Activated CD4-positive, alpha-beta memory T cell treated with anti-CD3 and anti-CD28 coated beads, Interleukin-2, amount 10 ng/mL, durations not matched to agents 7 days and 5 days (primary cell): ENCODE data around the gene SPINDOC. TPM values are rescaled to one million over a fixed set of nuclear protein-coding genes. Genes with fewer than 3 reads are reported as not detected.
A peak's percentile ranks its signal among the peaks of the same experiment; 100 is the strongest.

ENCODE experiments used
- CTCF ChIA-PET: fragments of 350-600 bp; sonication (Branson Sonifier 250); formaldehyde crosslinking; loops from one replicate; lab custom pipeline; 2021; ENCODE audit warnings: antibody characterized with exemption, inconsistent platforms; lab: Charles Lee
- POLR2A ChIA-PET: fragments of 350-600 bp; sonication (Branson Sonifier 250); formaldehyde crosslinking; loops from one replicate; lab custom pipeline; 2021; ENCODE audit warnings: antibody characterized with exemption; lab: Charles Lee
- DNase-seq: peaks from one replicate; pipeline ENCODE4 v3.0.0-alpha.2; 2020
- H3K27ac Mint-ChIP-seq: one replicate; pipeline ENCODE4 v1.8.0; 2021; ENCODE audit warnings: mild to moderate bottlenecking, mixed read lengths
- H3K27me3 Mint-ChIP-seq: one replicate; pipeline ENCODE4 v1.8.0; 2021; ENCODE audit warnings: mixed read lengths
- H3K36me3 Mint-ChIP-seq: one replicate; pipeline ENCODE4 v1.8.0; 2021; ENCODE audit warnings: low read depth, mixed read lengths
- H3K4me1 Mint-ChIP-seq: one replicate; pipeline ENCODE4 v1.8.0; 2021; ENCODE audit warnings: mixed read lengths
- H3K4me3 Mint-ChIP-seq: one replicate; pipeline ENCODE4 v1.8.0; 2021; ENCODE audit warnings: mild to moderate bottlenecking, mixed read lengths
- H3K9me3 Mint-ChIP-seq: one replicate; pipeline ENCODE4 v1.8.0; 2021; ENCODE audit warnings: mixed read lengths
- total RNA-seq, 2 experiments: library from RNA; stranded (reverse); gene quantifications; one replicate each; pipeline ENCODE4 v1.2.3, GENCODE V29; 2021

SPINDOC gene
- total RNA-seq, 2 experiments from 2014 or later = 33.2 to 37.2 TPM

- H3K4me3 Mint-ChIP-seq = no peak overlapping the region
- H3K27ac Mint-ChIP-seq = no peak overlapping the region
- H3K4me1 Mint-ChIP-seq = no peaks in the 10 kb centered on the region
- H3K36me3 Mint-ChIP-seq = peaks cover 44% of the 10 kb centered on the region
- no peak for DNase-seq
- H3K9me3 Mint-ChIP-seq = no peaks in the 10 kb centered on the region
- ChIA-PET POLR2A (interaction anchor here (0.6 kb wide), 1 partner anchor 53 kb away, joined by 3 read pairs; no protein-coding TSS in a partner anchor), CTCF (interaction anchor here (1.5 kb wide), 1 partner anchor 11 kb away, joined by 4 read pairs; no protein-coding TSS in a partner anchor)
- H3K27me3 Mint-ChIP-seq = no peaks in the 10 kb centered on the region
Observed at GRCh38 chr11:63826471-63827190, 13.4 kb downstream of the SPINDOC start.

- DNase-seq = no peak
- H3K36me3 Mint-ChIP-seq = peaks cover 21% of the 10 kb centered on the region
- no peak overlapping the region for H3K4me3 Mint-ChIP-seq
- no peaks in the 10 kb centered on the region for H3K9me3 Mint-ChIP-seq
- POLR2A ChIA-PET = interaction anchor here (0.5 kb wide), 1 partner anchor 43 kb away, joined by 3 read pairs; no protein-coding TSS in a partner anchor
- peaks cover 5% of the 10 kb centered on the region for H3K4me1 Mint-ChIP-seq
- no peaks in the 10 kb centered on the region for H3K27me3 Mint-ChIP-seq
- CTCF ChIA-PET = interaction anchor here (1.0 to 1.9 kb wide), 3 partner anchors 8 to 116 kb away, joined by 3 to 7 read pairs (median 4); partner anchors contain the start of gene MARK2
- H3K27ac Mint-ChIP-seq = no peak overlapping the region
Observed at GRCh38 chr11:63829823-63830489, 16.7 kb downstream of the SPINDOC start.

DNA sequence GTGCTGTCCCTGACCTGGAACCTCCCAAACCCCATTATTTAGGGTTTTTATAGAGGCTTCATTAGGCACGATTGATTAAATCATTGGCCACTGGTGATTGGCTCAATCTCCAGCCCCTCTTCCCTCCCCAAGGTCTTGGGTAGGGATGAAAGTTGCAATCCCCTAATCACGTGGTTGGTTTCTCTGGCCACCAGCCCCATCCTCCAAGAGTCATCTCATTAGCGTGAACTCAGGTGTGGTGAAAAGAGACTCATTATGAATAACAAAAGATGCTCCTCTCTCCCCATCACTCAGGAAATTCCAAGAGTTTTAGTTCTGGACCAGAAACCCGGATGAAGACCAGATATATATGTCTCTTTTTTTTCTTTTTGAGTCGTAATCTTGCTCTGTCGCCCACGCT lies 18.1 kb downstream of the SPINDOC start:
- no peaks in the 10 kb centered on the region for H3K27me3 Mint-ChIP-seq
- no peak for DNase-seq
- H3K36me3 Mint-ChIP-seq = peaks cover 12% of the 10 kb centered on the region
- peaks cover 5% of the 10 kb centered on the region for H3K4me1 Mint-ChIP-seq
- POLR2A ChIA-PET = no interaction called here
- H3K27ac Mint-ChIP-seq = no peak overlapping the region
- H3K9me3 Mint-ChIP-seq = no peaks in the 10 kb centered on the region
- H3K4me3 Mint-ChIP-seq = no peak overlapping the region
- CTCF ChIA-PET = interaction anchor here (1.0 to 1.1 kb wide), 2 partner anchors 63 to 169 kb away, joined by 3 read pairs; partner anchors contain the start of gene ZFTA

- POLR2A ChIA-PET = no interaction called here
- Mint-ChIP-seq H3K27me3 (no peaks in the 10 kb centered on the region), H3K27ac (no peak overlapping the region), H3K9me3 (no peaks in the 10 kb centered on the region), H3K4me1 (peaks cover 10% of the 10 kb centered on the region), H3K4me3 (no peak overlapping the region), H3K36me3 (peaks cover 10% of the 10 kb centered on the region)
- CTCF ChIA-PET = interaction anchor here (8.0 kb wide), 1 partner anchor 112 kb away, joined by 172 read pairs; no protein-coding TSS in a partner anchor
- no peak for DNase-seq
Observed at GRCh38 chr11:63832336-63832735, 19.1 kb downstream of the SPINDOC start.

- Mint-ChIP-seq H3K4me3 (no peak overlapping the region), H3K36me3 (peaks cover 7% of the 10 kb centered on the region), H3K27me3 (no peaks in the 10 kb centered on the region), H3K27ac (no peak overlapping the region), H3K4me1 (peaks cover 17% of the 10 kb centered on the region), H3K9me3 (no peaks in the 10 kb centered on the region)
- ChIA-PET POLR2A (no interaction called here), CTCF (interaction anchor here (1.1 to 8.0 kb wide), 3 partner anchors 66 to 119 kb away, joined by 3 to 172 read pairs (median 3); no protein-coding TSS in a partner anchor)
- DNase-seq = no peak
Observed at GRCh38 chr11:63833048-63833447, 19.8 kb downstream of the SPINDOC start.

- Mint-ChIP-seq H3K27me3 (no peaks in the 10 kb centered on the region), H3K4me1 (peaks cover 21% of the 10 kb centered on the region), H3K4me3 (no peak overlapping the region), H3K36me3 (peaks cover 3% of the 10 kb centered on the region), H3K9me3 (no peaks in the 10 kb centered on the region), H3K27ac (no peak overlapping the region)
- ChIA-PET CTCF (interaction anchor here (0.9 to 8.0 kb wide), 6 partner anchors 28 to 116 kb away, joined by 3 to 172 read pairs (median 24); no protein-coding TSS in a partner anchor), POLR2A (no interaction called here)
- no peak for DNase-seq
Observed at GRCh38 chr11:63834535-63835157, 21.4 kb downstream of the SPINDOC start.

- Mint-ChIP-seq H3K4me1 (peaks cover 21% of the 10 kb centered on the region), H3K36me3 (peaks cover 7% of the 10 kb centered on the region), H3K4me3 (no peak overlapping the region), H3K27ac (no peak overlapping the region), H3K27me3 (no peaks in the 10 kb centered on the region), H3K9me3 (no peaks in the 10 kb centered on the region)
- CTCF ChIA-PET = interaction anchor here (0.9 to 8.0 kb wide), 8 partner anchors 19 to 210 kb away, joined by 3 to 172 read pairs (median 13); partner anchors contain the start of gene NAA40
- POLR2A ChIA-PET = no interaction called here
- DNase-seq = no peak
Observed at GRCh38 chr11:63835158-63835545, 21.9 kb downstream of the SPINDOC start.

DNA sequence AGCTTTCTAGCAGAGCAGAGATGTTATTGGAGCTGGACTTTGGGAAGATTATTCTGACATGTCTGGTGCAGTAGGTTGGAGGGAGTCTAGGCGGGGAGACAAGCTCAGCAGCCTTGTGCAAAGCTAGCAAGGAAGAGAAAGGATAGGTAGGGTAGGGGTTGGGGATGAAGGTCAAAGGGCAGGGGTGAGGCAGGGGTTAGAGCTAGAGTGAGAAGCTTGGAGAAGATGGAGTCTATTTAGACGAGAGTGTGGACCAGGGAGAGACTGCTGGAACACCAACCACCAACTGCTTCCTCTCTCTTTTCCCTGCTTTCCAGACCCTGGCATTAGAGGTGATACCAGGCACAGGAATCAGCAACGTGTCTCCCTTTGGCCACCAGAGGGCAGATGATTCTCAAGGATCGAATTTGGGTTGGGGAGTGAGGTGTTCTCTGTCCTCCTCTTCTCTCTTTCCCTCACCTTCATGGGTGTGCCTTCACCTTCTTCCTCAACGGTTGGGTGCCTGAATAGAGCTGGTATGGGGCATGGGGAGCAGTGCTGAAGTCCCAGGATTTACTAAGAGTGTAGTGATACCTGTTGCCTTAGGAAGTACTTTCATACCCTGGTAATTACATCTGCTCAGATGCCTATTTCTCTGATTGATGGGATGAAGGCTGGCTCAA lies 23.9 kb downstream of the SPINDOC start:
- peak; percentile 80 for DNase-seq
- H3K9me3 Mint-ChIP-seq = no peaks in the 10 kb centered on the region
- peaks cover 25% of the 10 kb centered on the region for H3K36me3 Mint-ChIP-seq
- peaks cover 40% of the 10 kb centered on the region for H3K4me1 Mint-ChIP-seq
- POLR2A ChIA-PET = interaction anchor here (0.8 to 4.2 kb wide), 10 partner anchors 16 to 312 kb away, joined by 3 to 31 read pairs (median 5); partner anchors contain the start of genes NAA40 and RCOR2
- CTCF ChIA-PET = interaction anchor here (0.7 to 8.0 kb wide), 37 partner anchors 8 to 313 kb away, joined by 3 to 172 read pairs (median 5); partner anchors contain the start of genes NAA40 and ZFTA
- H3K27ac Mint-ChIP-seq = peak overlapping the region; percentile 85
- no peaks in the 10 kb centered on the region for H3K27me3 Mint-ChIP-seq
- H3K4me3 Mint-ChIP-seq = no peak overlapping the region

DNA sequence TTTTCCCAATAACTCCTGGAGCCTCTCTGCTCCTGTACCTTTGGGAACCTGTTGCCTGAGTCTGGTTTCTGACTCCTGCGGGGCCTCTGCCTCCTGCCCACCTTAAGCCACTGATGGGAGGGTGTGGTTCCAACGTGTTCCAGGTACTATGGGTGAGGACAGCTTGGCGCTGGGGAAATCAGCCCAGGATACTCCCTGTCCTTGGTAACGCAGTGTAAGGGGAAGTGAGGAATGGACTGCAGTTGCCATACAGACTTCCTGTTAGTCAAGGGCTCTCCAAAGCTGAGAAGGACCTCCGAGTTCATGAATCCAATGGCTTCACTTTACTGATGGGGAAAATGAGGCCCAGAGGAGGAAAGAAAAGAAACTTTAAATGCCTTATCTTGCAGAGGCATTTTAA lies 24.5 kb downstream of the SPINDOC start:
- ChIA-PET CTCF (interaction anchor here (0.7 to 8.0 kb wide), 35 partner anchors 9 to 313 kb away, joined by 3 to 172 read pairs (median 5); partner anchors contain the start of genes NAA40 and ZFTA), POLR2A (interaction anchor here (0.8 to 4.2 kb wide), 15 partner anchors 15 to 312 kb away, joined by 3 to 31 read pairs (median 6); partner anchors contain the start of genes NAA40 and RCOR2)
- no peak for DNase-seq
- H3K36me3 Mint-ChIP-seq = peaks cover 28% of the 10 kb centered on the region
- peak overlapping the region; percentile 83 for H3K4me3 Mint-ChIP-seq
- H3K27ac Mint-ChIP-seq = peak overlapping the region; percentile 85
- H3K9me3 Mint-ChIP-seq = no peaks in the 10 kb centered on the region
- peaks cover 39% of the 10 kb centered on the region for H3K4me1 Mint-ChIP-seq
- no peaks in the 10 kb centered on the region for H3K27me3 Mint-ChIP-seq

- DNase-seq = no peak
- peak overlapping the region; percentile 85 for H3K27ac Mint-ChIP-seq
- POLR2A ChIA-PET = interaction anchor here (0.6 to 4.2 kb wide), 26 partner anchors 12 to 368 kb away, joined by 3 to 31 read pairs (median 4); partner anchors contain the start of genes ATL3, COX8A, FERMT3 and NAA40
- no peaks in the 10 kb centered on the region for H3K9me3 Mint-ChIP-seq
- no peaks in the 10 kb centered on the region for H3K27me3 Mint-ChIP-seq
- H3K4me3 Mint-ChIP-seq = peak overlapping the region; percentile 83
- CTCF ChIA-PET = interaction anchor here (0.6 to 8.0 kb wide), 39 partner anchors 9 to 349 kb away, joined by 3 to 172 read pairs (median 4); partner anchors contain the start of gene NAA40
- H3K4me1 Mint-ChIP-seq = peaks cover 44% of the 10 kb centered on the region
- H3K36me3 Mint-ChIP-seq = peaks cover 33% of the 10 kb centered on the region
Observed at GRCh38 chr11:63838150-63838677, 25.0 kb downstream of the SPINDOC start.

DNA sequence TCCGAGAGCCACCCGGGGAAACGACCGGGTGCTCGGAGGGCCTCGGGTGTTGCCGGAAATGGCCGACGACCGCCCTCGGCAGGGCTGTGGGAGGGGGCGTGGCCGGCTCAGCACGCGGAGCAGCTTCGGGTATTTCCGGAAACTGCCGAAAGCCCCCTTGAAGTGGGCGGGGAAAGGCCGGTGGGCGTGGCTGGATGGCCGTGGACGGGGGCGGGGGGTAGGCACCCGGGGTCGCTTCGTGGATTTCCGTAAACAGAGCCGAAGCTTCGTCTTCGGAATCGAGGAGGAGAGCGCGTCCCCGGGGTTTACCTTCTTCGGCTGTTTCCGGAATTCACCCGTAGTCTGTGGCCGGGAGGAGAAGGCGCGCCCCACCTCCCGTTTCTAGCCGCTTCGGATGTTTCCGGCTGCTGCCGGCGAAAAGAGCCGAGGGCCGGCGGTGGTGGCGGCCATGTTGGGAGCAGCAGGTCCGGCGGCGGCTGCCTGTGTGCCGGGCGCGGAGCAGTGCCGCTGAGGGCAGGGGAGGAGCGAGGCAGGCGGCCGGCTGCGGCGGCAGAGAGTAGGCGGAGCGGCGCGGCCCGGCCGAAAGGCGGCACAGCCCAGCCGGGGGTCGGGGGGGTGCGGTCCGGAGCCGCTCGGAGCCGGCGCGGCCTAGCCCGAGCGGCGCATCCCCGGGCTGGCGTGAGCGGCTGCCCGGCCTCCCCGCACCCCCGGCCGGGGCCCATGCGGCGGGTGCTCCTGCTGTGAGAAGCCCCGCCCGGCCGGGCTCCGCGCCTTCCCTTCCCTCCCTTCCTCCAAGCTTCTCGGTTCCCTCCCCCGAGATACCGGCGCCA lies 25.6 kb downstream of the SPINDOC start, which contains the start of gene MARK2:
Gene MARK2 (plus strand): TSS at position 433 of the 830 bp plus-strand sequence. CDS start 397 bp downstream, at position 830.
- Mint-ChIP-seq H3K36me3 (peaks cover 37% of the 10 kb centered on the region), H3K4me3 (peak within 1 kb of the TSS; percentile 87), H3K4me1 (peaks cover 49% of the 10 kb centered on the region), H3K27ac (peak within 1 kb of the TSS; percentile 85), H3K9me3 (no peaks in the 10 kb centered on the region), H3K27me3 (no peaks in the 10 kb centered on the region)
- peak; percentile 100 for DNase-seq
- ChIA-PET CTCF (interaction anchor here (0.6 to 8.0 kb wide), 24 partner anchors 10 to 348 kb away, joined by 3 to 172 read pairs (median 4); no protein-coding TSS in a partner anchor), POLR2A (interaction anchor here (0.6 to 4.2 kb wide), 26 partner anchors 12 to 367 kb away, joined by 3 to 31 read pairs (median 5); partner anchors contain the start of genes ATL3, COX8A, FERMT3 and NAA40)
